SK-N-SH treated with all-trans-retinoic acid at 6 μM for 48 hours (cell line): ENCODE data around the gene SPNS1.

Source experiments
- ARNTL ChIP-seq: fragments of 450-650 bp; formaldehyde crosslinking; IDR thresholded peaks from 2 replicates; pipeline ENCODE4 v1.5.0; 2020; ENCODE audit warnings: low read depth, mild to moderate bottlenecking, moderate library complexity, borderline replicate concordance
- CREB5 ChIP-seq: fragments of 250-450 bp; sonication (Bioruptor Pico); IDR thresholded peaks from 2 replicates; pipeline ENCODE4 v1.5.1; 2020; ENCODE audit warnings: low read depth, mild to moderate bottlenecking, moderate library complexity
- CSDC2 ChIP-seq: fragments of 250-450 bp; sonication (Bioruptor Pico); IDR thresholded peaks from 2 replicates; pipeline ENCODE4 v1.5.0; 2020; ENCODE audit warnings: mild to moderate bottlenecking, moderate library complexity
- ESRRG ChIP-seq: fragments of 250-450 bp; sonication (Bioruptor Pico); IDR thresholded peaks from 2 replicates; pipeline ENCODE4 v1.6.1; 2021; ENCODE audit warnings: mild to moderate bottlenecking
- ISL1 ChIP-seq: fragments of 250-450 bp; sonication (Bioruptor Pico); IDR thresholded peaks from 2 replicates; pipeline ENCODE4 v2.1.2; 2022; ENCODE audit warnings: mild to moderate bottlenecking, moderate library complexity
- PATZ1 ChIP-seq: fragments of 250-450 bp; sonication (Bioruptor Pico); IDR thresholded peaks from 2 replicates; pipeline ENCODE4 v1.8.0; 2020; ENCODE audit warnings: mild to moderate bottlenecking, moderate library complexity, borderline replicate concordance
- POU6F1 ChIP-seq: fragments of 250-450 bp; sonication (Bioruptor Pico); IDR thresholded peaks from 2 replicates; pipeline ENCODE4 v1.8.0; 2021; ENCODE audit warnings: low read depth, mild to moderate bottlenecking, moderate library complexity, borderline replicate concordance
- PPARA ChIP-seq: fragments of 250-450 bp; sonication (Bioruptor Pico); IDR thresholded peaks from 2 replicates; pipeline ENCODE4 v1.5.0; 2020; ENCODE audit warnings: mild to moderate bottlenecking, borderline replicate concordance
- SNAI2 ChIP-seq: fragments of 250-450 bp; sonication (Bioruptor Pico); IDR thresholded peaks from 2 replicates; pipeline ENCODE4 v1.5.0; 2020; ENCODE audit warnings: mild to moderate bottlenecking, moderate library complexity
- TSHZ2 ChIP-seq: fragments of 250-450 bp; sonication (Bioruptor Pico); IDR thresholded peaks from 2 replicates; pipeline ENCODE4 v1.5.0; 2020; ENCODE audit warnings: mild to moderate bottlenecking, moderate library complexity
- ZNF70 ChIP-seq: fragments of 450-650 bp; formaldehyde crosslinking; IDR thresholded peaks from 2 replicates; pipeline ENCODE4 v1.5.0; 2020; ENCODE audit warnings: mild to moderate bottlenecking, moderate library complexity
- ZNF8 ChIP-seq: fragments of 450-650 bp; formaldehyde crosslinking; IDR thresholded peaks from 2 replicates; pipeline ENCODE4 v1.5.0; 2020; ENCODE audit warnings: mild to moderate bottlenecking, moderate library complexity

GRCh38 chr16:28925386-28926228 is 49.0 kb upstream of the SPNS1 start:
- TF ChIP-seq PATZ1 (CRISPR knock-in tag): no peak
- TF ChIP-seq PPARA (CRISPR knock-in tag): no peak
- no peak for TF ChIP-seq ZNF8 (CRISPR knock-in tag)
- no peak for TF ChIP-seq ESRRG
- TF ChIP-seq SNAI2 (CRISPR knock-in tag): no peak
- TF ChIP-seq CSDC2 (CRISPR knock-in tag): no peak
- no peak for TF ChIP-seq ARNTL (CRISPR knock-in tag)
- TF ChIP-seq ZNF70 (CRISPR knock-in tag): no peak
- no peak for TF ChIP-seq ISL1 (CRISPR knock-in tag)
- no peak for TF ChIP-seq TSHZ2 (CRISPR knock-in tag)
- TF ChIP-seq CREB5 (CRISPR knock-in tag): no peak
- no peak for TF ChIP-seq POU6F1 (CRISPR knock-in tag)
